HEK293 (cell line): ENCODE data around the gene MED29.

Source experiments
- BCL11A ChIP-seq: fragments of 450-650 bp; formaldehyde crosslinking; IDR thresholded peaks from 2 replicates; pipeline ENCODE4 v1.5.1; 2016; ENCODE audit warnings: low read depth, missing biosample characterization, missing genetic modification characterization
- GLIS1 ChIP-seq: fragments of 450-650 bp; formaldehyde crosslinking; IDR thresholded peaks from 2 replicates; pipeline ENCODE4 v1.5.1; 2016; ENCODE audit warnings: missing biosample characterization, missing genetic modification characterization
- GLIS2 ChIP-seq: fragments of 450-650 bp; formaldehyde crosslinking; IDR thresholded peaks from 2 replicates; pipeline ENCODE4 v1.5.1; 2016; ENCODE audit warnings: missing biosample characterization, missing genetic modification characterization
- KLF10 ChIP-seq: fragments of 450-650 bp; IDR thresholded peaks from 2 replicates; pipeline ENCODE4 v1.5.1; 2018; ENCODE audit warnings: missing biosample characterization, mild to moderate bottlenecking, missing genetic modification characterization
- KLF7 ChIP-seq: fragments of 450-650 bp; formaldehyde crosslinking; IDR thresholded peaks from 2 replicates; pipeline ENCODE4 v1.5.1; 2016; ENCODE audit warnings: missing biosample characterization, missing genetic modification characterization, borderline replicate concordance
- KLF9 ChIP-seq: fragments of 450-650 bp; formaldehyde crosslinking; IDR thresholded peaks from 2 replicates; pipeline ENCODE4 v1.5.1; 2016; ENCODE audit warnings: missing biosample characterization, missing genetic modification characterization, low read depth
- SCRT1 ChIP-seq: fragments of 450-650 bp; formaldehyde crosslinking; IDR thresholded peaks from 2 replicates; pipeline ENCODE4 v1.5.1; 2016; ENCODE audit warnings: missing biosample characterization, missing genetic modification characterization, borderline replicate concordance
- SCRT2 ChIP-seq: fragments of 450-650 bp; formaldehyde crosslinking; IDR thresholded peaks from 2 replicates; pipeline ENCODE4 v1.5.1; 2016; ENCODE audit warnings: missing biosample characterization, missing genetic modification characterization
- ZBTB11 ChIP-seq: fragments of 450-650 bp; formaldehyde crosslinking; conservative IDR thresholded peaks from 2 replicates; pipeline ENCODE4 v1.5.1; 2016; ENCODE audit warnings: low read depth, missing biosample characterization, missing genetic modification characterization
- ZBTB49 ChIP-seq: fragments of 450-650 bp; formaldehyde crosslinking; IDR thresholded peaks from 2 replicates; pipeline ENCODE4 v1.5.1; 2016; ENCODE audit warnings: missing biosample characterization, missing genetic modification characterization, low read depth
- ZBTB8A ChIP-seq: fragments of 450-650 bp; formaldehyde crosslinking; IDR thresholded peaks from 2 replicates; pipeline ENCODE4 v1.5.1; 2016; ENCODE audit warnings: missing biosample characterization, missing genetic modification characterization
- ZFHX2 ChIP-seq: fragments of 450-650 bp; formaldehyde crosslinking; conservative IDR thresholded peaks from 2 replicates; pipeline ENCODE4 v1.5.1; 2016; ENCODE audit warnings: missing biosample characterization, missing genetic modification characterization
- ZFP69B ChIP-seq: fragments of 450-650 bp; formaldehyde crosslinking; IDR thresholded peaks from 2 replicates; pipeline ENCODE4 v1.5.1; 2016; ENCODE audit warnings: missing biosample characterization, missing genetic modification characterization
- ZNF10 ChIP-seq: fragments of 450-650 bp; formaldehyde crosslinking; IDR thresholded peaks from 2 replicates; pipeline ENCODE4 v1.5.1; 2017; ENCODE audit warnings: missing biosample characterization, missing genetic modification characterization
- ZNF155 ChIP-seq: fragments of 450-650 bp; formaldehyde crosslinking; IDR thresholded peaks from 2 replicates; pipeline ENCODE4 v1.5.1; 2016; ENCODE audit warnings: missing biosample characterization, missing genetic modification characterization
- ZNF19 ChIP-seq: fragments of 450-650 bp; formaldehyde crosslinking; IDR thresholded peaks from 2 replicates; pipeline ENCODE4; 2016; ENCODE audit warnings: missing biosample characterization, missing genetic modification characterization, low read depth
- ZNF266 ChIP-seq: fragments of 450-650 bp; formaldehyde crosslinking; IDR thresholded peaks from 2 replicates; pipeline ENCODE4 v1.5.1; 2016; ENCODE audit warnings: missing biosample characterization, missing genetic modification characterization, low read depth
- ZNF362 ChIP-seq: fragments of 450-650 bp; formaldehyde crosslinking; IDR thresholded peaks from 2 replicates; pipeline ENCODE4 v1.5.1; 2016; ENCODE audit warnings: missing biosample characterization, missing genetic modification characterization
- ZNF37A ChIP-seq: fragments of 450-650 bp; IDR thresholded peaks from 2 replicates; pipeline ENCODE4 v1.5.1; 2018; ENCODE audit warnings: missing biosample characterization, missing genetic modification characterization
- ZNF391 ChIP-seq: fragments of 450-650 bp; formaldehyde crosslinking; IDR thresholded peaks from 2 replicates; pipeline ENCODE4 v1.5.1; 2016; ENCODE audit warnings: low read depth, missing biosample characterization, missing genetic modification characterization, borderline replicate concordance
- ZNF404 ChIP-seq: fragments of 450-650 bp; formaldehyde crosslinking; IDR thresholded peaks from 2 replicates; pipeline ENCODE4 v1.5.1; 2017; ENCODE audit warnings: missing biosample characterization, missing genetic modification characterization
- ZNF426 ChIP-seq: fragments of 450-650 bp; formaldehyde crosslinking; IDR thresholded peaks from 2 replicates; pipeline ENCODE4 v1.5.1; 2017; ENCODE audit warnings: missing biosample characterization, missing genetic modification characterization, mild to moderate bottlenecking, inconsistent platforms, moderate library complexity
- ZNF473 ChIP-seq: fragments of 450-650 bp; formaldehyde crosslinking; IDR thresholded peaks from 2 replicates; pipeline ENCODE4 v1.5.1; 2017; ENCODE audit warnings: missing biosample characterization, missing genetic modification characterization
- ZNF518A ChIP-seq: fragments of 450-650 bp; formaldehyde crosslinking; conservative IDR thresholded peaks from 2 replicates; pipeline ENCODE4 v1.5.1; 2016; ENCODE audit warnings: low read depth, missing biosample characterization, missing genetic modification characterization
- ZNF560 ChIP-seq: fragments of 450-650 bp; formaldehyde crosslinking; IDR thresholded peaks from 2 replicates; pipeline ENCODE4 v1.5.1; 2017; ENCODE audit warnings: missing biosample characterization, missing genetic modification characterization, borderline replicate concordance
- ZNF623 ChIP-seq: fragments of 450-650 bp; formaldehyde crosslinking; IDR thresholded peaks from 2 replicates; pipeline ENCODE4 v1.5.1; 2016; ENCODE audit warnings: missing biosample characterization, missing genetic modification characterization
- ZNF777 ChIP-seq: fragments of 450-650 bp; formaldehyde crosslinking; IDR thresholded peaks from 2 replicates; pipeline ENCODE4 v1.5.1; 2017; ENCODE audit warnings: missing biosample characterization, missing genetic modification characterization, borderline replicate concordance
- ZNF792 ChIP-seq: fragments of 450-650 bp; formaldehyde crosslinking; IDR thresholded peaks from 2 replicates; pipeline ENCODE4 v1.5.1; 2016; ENCODE audit warnings: missing biosample characterization, missing genetic modification characterization
- TF ChIP-seq, protein P1 (sequence below): fragments of 450-650 bp; formaldehyde crosslinking; optimal IDR thresholded peaks from 2 replicates; pipeline ENCODE3; 2016; ENCODE audit warnings: missing biosample characterization, mild to moderate bottlenecking, missing genetic modification characterization

The MED29 gene

GRCh38 chr19:39436350-39436716 lies 45.2 kb downstream of the MED29 start (continued):
- TF ChIP-seq ZNF518A (tag by site-specific recombination) (no peak), ZNF155 (tag by site-specific recombination) (no peak; the same call in 1 of the 2 replicates), ZNF19 (tag by site-specific recombination) (no peak), ZFHX2 (tag by site-specific recombination) (no peak), ZNF777 (no peak), GLIS2 (tag by site-specific recombination) (no peak), KLF10 (tag by site-specific recombination) (0 out of 2 replicates have a peak, but pooled peaks have one; percentile 12), ZFP69B (tag by site-specific recombination) (no peak), ZNF266 (tag by site-specific recombination) (no peak), SCRT1 (no peak), ZNF426 (tag by site-specific recombination) (no peak), ZNF10 (tag by site-specific recombination) (no peak; the same call in 1 of the 2 replicates), ZNF391 (no peak), ZNF623 (0 out of 2 replicates have a peak, but pooled peaks have one; percentile 6), KLF9 (tag by site-specific recombination) (no peak), GLIS1 (tag by site-specific recombination) (no peak), ZBTB11 (tag by site-specific recombination) (no peak), ZNF560 (tag by site-specific recombination) (no peak), ZBTB8A (no peak), KLF7 (no peak), ZNF362 (tag by site-specific recombination) (no peak), ZNF37A (no peak), BCL11A (tag by site-specific recombination) (no peak), SCRT2 (no peak), ZNF792 (tag by site-specific recombination) (0 out of 2 replicates have a peak, but pooled peaks have one; percentile 64), ZNF404 (tag by site-specific recombination) (no peak), ZNF473 (tag by site-specific recombination) (no peak), ZBTB49 (tag by site-specific recombination) (no peak)
- TF ChIP-seq, protein P1, sequence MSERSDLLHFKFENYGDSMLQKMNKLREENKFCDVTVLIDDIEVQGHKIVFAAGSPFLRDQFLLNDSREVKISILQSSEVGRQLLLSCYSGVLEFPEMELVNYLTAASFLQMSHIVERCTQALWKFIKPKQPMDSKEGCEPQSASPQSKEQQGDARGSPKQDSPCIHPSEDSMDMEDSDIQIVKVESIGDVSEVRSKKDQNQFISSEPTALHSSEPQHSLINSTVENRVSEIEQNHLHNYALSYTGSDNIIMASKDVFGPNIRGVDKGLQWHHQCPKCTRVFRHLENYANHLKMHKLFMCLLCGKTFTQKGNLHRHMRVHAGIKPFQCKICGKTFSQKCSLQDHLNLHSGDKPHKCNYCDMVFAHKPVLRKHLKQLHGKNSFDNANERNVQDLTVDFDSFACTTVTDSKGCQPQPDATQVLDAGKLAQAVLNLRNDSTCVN (tag by site-specific recombination), result no peak
